HepG2 (cell line): ENCODE data around the gene CYP4F12. TPM values are rescaled to one million over a fixed set of nuclear protein-coding genes. Genes with fewer than 3 reads are reported as not detected.
A peak's percentile ranks its signal among the peaks of the same experiment; 100 is the strongest.

Experiments used
- DNMT3B ChIP-seq: conservative IDR thresholded peaks from 2 replicates; pipeline ENCODE4 v1.6.1; 2016; ENCODE audit warnings: missing biosample characterization, control low read depth
- DPF2 ChIP-seq: sonication (generic); formaldehyde crosslinking; IDR thresholded peaks from 2 replicates; pipeline ENCODE4 v1.4.0; 2020; ENCODE audit warnings: mild to moderate bottlenecking, low read depth, missing genetic modification reagents, borderline replicate concordance
- FOXP1 ChIP-seq, 2 experiments: fragments of 450-650 bp in 1 of 2; IDR thresholded peaks; 2 replicates each; pipeline ENCODE4 v1.6.1; 2017 to 2018; ENCODE audit warnings: antibody characterized with exemption in 1 of 2
- MBNL3 ChIP-seq: fragments of 250-450 bp; sonication (Bioruptor Pico); conservative IDR thresholded peaks from 2 replicates; pipeline ENCODE4 v1.8.0; 2022; ENCODE audit warnings: mild to moderate bottlenecking, inconsistent platforms
- MLLT10 ChIP-seq: sonication (generic); formaldehyde crosslinking; IDR thresholded peaks from 2 replicates; pipeline ENCODE4 v1.4.0; 2020; ENCODE audit warnings: missing genetic modification reagents
- NAIF1 ChIP-seq: sonication (generic); formaldehyde crosslinking; IDR thresholded peaks from 2 replicates; pipeline ENCODE4 v1.5.0; 2020; ENCODE audit warnings: mild to moderate bottlenecking, missing genetic modification reagents, borderline replicate concordance
- NR2C2 ChIP-seq: sonication (generic); formaldehyde crosslinking; IDR thresholded peaks from 2 replicates; pipeline ENCODE4 v1.4.0; 2020; ENCODE audit warnings: missing genetic modification reagents, mild to moderate bottlenecking, moderate library complexity, borderline replicate concordance
- NR2F2 ChIP-seq: IDR thresholded peaks from 2 replicates; pipeline ENCODE4 v1.6.1; 2012; ENCODE audit warnings: low read depth, inconsistent platforms, borderline replicate concordance
- NR2F6 ChIP-seq, 2 experiments: IDR thresholded peaks; 2 replicates each; pipeline ENCODE4 v1.6.1; 2016; ENCODE audit warnings: antibody characterized with exemption in 1 of 2, mild to moderate bottlenecking in 1 of 2
- PAF1 ChIP-seq: IDR thresholded peaks from 2 replicates; pipeline ENCODE4 v1.6.1; 2016; ENCODE audit warnings: missing genetic modification reagents, missing compliant biosample characterization
- SKI ChIP-seq: fragments of 450-650 bp; IDR thresholded peaks from one replicate; pipeline ENCODE4 v1.6.1; 2018; ENCODE audit warnings: mild to moderate bottlenecking; ENCODE audit not compliant: partially characterized antibody
- SOX5 ChIP-seq: IDR thresholded peaks from 2 replicates; pipeline ENCODE4 v1.6.1; 2016; ENCODE audit warnings: borderline replicate concordance
- TARDBP ChIP-seq: sonication (generic); formaldehyde crosslinking; IDR thresholded peaks from 2 replicates; pipeline ENCODE4 v1.8.0; 2022; ENCODE audit warnings: mild to moderate bottlenecking, missing genetic modification reagents
- TFDP1 ChIP-seq: IDR thresholded peaks from 2 replicates; pipeline ENCODE4 v1.6.1; 2016; ENCODE audit warnings: missing compliant biosample characterization, missing genetic modification reagents, borderline replicate concordance
- YY1 ChIP-seq: IDR thresholded peaks from 2 replicates; pipeline ENCODE4 v1.6.1; 2011; ENCODE audit warnings: low read length, low read depth, moderate library complexity, mild to moderate bottlenecking; ENCODE audit not compliant: insufficient read depth, insufficient replicate concordance
- ZFP90 ChIP-seq: sonication (generic); formaldehyde crosslinking; IDR thresholded peaks from 2 replicates; pipeline ENCODE4 v1.8.0; 2022; ENCODE audit warnings: missing genetic modification reagents, mild to moderate bottlenecking, inconsistent platforms, borderline replicate concordance
- ZMYM2 ChIP-seq: sonication (generic); formaldehyde crosslinking; IDR thresholded peaks from 2 replicates; pipeline ENCODE4 v1.8.0; 2022; ENCODE audit warnings: mild to moderate bottlenecking, missing genetic modification reagents
- ZMYM4 ChIP-seq: sonication (generic); formaldehyde crosslinking; IDR thresholded peaks from 2 replicates; pipeline ENCODE4 v1.8.1; 2023; ENCODE audit warnings: mild to moderate bottlenecking, missing genetic modification reagents
- ZNF343 ChIP-seq: sonication (generic); formaldehyde crosslinking; IDR thresholded peaks from 2 replicates; pipeline ENCODE4 v1.4.0; 2020; ENCODE audit warnings: mild to moderate bottlenecking, missing genetic modification reagents
- ZNF383 ChIP-seq: sonication (generic); formaldehyde crosslinking; IDR thresholded peaks from 2 replicates; pipeline ENCODE4 v1.4.0; 2020; ENCODE audit warnings: missing genetic modification reagents, mild to moderate bottlenecking, borderline replicate concordance
- ZNF629 ChIP-seq: sonication (generic); formaldehyde crosslinking; conservative IDR thresholded peaks from 2 replicates; pipeline ENCODE4 v1.5.0; 2020; ENCODE audit warnings: missing genetic modification reagents
- ZNF770 ChIP-seq: sonication (generic); formaldehyde crosslinking; IDR thresholded peaks from 2 replicates; pipeline ENCODE4 v1.5.0; 2020; ENCODE audit warnings: mild to moderate bottlenecking, missing genetic modification reagents
- polyA plus RNA-seq, 8 experiments: library from polyadenylated mRNA; depleted of rRNA in 3 of 8; stranded (reverse) in 7 of 8; unstranded in 1 of 8; fragments of >200 nt; fragmentation: Illumina TruSeq in 4 of 8; extraction: Trizol in 4 of 8; gene quantifications; 2 replicates each; pipeline versions ENCODE4 v1.2.1 to v1.2.3, GENCODE V29; 2011 to 2016; ENCODE audit warnings: low read depth in 4 of 8, missing spikeins in 1 of 8, mixed read lengths in 1 of 8; ENCODE audit not compliant: insufficient read depth in 1 of 8
- total RNA-seq, 5 experiments: library from RNA; depleted of rRNA; stranded (reverse); fragments of >200 nt; fragmentation: Illumina TruSeq; extraction: Trizol; gene quantifications; 2 replicates each; pipeline ENCODE4 v1.2.3, GENCODE V29; 2016; ENCODE audit warnings: low read depth in 1 of 5
- TF ChIP-seq, protein P1 (sequence below), 2 experiments: IDR thresholded peaks; 2 replicates each; pipeline ENCODE4 v1.6.1; 2011 to 2012; ENCODE audit warnings: low read length in 2 of 2, borderline replicate concordance in 1 of 2, low read depth in 1 of 2, mild to moderate bottlenecking in 1 of 2, moderate library complexity in 1 of 2

Gene CYP4F12
- total and polyA plus RNA-seq, 2 of the 13 experiments (the other 11 are each of a cell fraction or from before 2014, with no cell fraction given) = 29.9 to 30.8 TPM

DNA sequence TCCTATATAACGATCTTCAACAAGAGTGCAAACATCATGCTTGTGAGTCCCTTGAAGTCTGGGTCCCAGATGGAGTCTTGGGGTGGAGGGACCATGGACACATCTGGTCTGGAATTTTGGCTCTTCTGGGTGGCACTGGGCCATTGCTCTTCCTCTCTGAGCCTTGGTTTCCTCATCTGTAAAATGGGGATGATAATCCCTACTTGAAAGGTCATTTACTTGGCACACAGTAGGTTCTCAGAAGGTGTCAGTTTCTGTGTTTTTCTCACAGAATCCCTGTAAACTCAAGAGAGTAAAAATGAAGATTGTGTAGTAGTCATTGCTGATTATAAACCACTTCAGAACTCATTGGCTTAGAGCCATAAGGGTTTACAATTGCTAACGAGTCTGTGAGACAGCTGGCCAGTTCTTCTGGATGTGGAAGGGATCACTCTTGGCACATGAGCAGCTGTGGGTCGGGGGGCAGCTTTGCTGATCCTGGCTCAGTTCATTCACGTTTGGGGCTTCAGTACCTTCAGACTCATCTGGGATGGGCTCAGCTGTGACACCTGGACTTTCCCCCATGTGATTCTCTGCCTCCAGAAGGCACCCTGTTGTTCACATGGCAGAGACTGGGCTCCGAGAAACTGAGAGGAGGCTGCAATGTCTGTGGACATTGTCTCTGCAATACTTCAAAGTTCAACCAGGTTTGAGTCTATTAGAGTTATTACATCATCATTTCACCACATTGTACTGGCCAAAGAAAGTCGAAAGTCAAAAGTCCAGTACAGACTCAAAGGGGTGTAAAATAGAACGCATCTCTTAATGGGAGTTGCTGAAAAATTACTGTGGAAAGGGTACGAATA lies 7.8 kb downstream of the CYP4F12 start (continued):
- TF ChIP-seq TFDP1 (CRISPR knock-in tag) = no peak
- peak; percentile 79 for TF ChIP-seq SKI
- no peak for TF ChIP-seq PAF1
- no peak for TF ChIP-seq ZFP90 (CRISPR knock-in tag)
- peak; percentile 66 for TF ChIP-seq ZMYM2
- no peak for TF ChIP-seq YY1
- peak; percentile 54; the same call in 1 of the 2 replicates for TF ChIP-seq NR2F2
- TF ChIP-seq NAIF1 (CRISPR knock-in tag) = no peak
- TF ChIP-seq, protein P1, sequence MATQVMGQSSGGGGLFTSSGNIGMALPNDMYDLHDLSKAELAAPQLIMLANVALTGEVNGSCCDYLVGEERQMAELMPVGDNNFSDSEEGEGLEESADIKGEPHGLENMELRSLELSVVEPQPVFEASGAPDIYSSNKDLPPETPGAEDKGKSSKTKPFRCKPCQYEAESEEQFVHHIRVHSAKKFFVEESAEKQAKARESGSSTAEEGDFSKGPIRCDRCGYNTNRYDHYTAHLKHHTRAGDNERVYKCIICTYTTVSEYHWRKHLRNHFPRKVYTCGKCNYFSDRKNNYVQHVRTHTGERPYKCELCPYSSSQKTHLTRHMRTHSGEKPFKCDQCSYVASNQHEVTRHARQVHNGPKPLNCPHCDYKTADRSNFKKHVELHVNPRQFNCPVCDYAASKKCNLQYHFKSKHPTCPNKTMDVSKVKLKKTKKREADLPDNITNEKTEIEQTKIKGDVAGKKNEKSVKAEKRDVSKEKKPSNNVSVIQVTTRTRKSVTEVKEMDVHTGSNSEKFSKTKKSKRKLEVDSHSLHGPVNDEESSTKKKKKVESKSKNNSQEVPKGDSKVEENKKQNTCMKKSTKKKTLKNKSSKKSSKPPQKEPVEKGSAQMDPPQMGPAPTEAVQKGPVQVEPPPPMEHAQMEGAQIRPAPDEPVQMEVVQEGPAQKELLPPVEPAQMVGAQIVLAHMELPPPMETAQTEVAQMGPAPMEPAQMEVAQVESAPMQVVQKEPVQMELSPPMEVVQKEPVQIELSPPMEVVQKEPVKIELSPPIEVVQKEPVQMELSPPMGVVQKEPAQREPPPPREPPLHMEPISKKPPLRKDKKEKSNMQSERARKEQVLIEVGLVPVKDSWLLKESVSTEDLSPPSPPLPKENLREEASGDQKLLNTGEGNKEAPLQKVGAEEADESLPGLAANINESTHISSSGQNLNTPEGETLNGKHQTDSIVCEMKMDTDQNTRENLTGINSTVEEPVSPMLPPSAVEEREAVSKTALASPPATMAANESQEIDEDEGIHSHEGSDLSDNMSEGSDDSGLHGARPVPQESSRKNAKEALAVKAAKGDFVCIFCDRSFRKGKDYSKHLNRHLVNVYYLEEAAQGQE (IDR thresholded peaks at IDR 0.05; ENCODE audit: borderline replicate concordance in 1 of 2, low read depth in 1 of 2, low read length in 2 of 2) = no peak
- TF ChIP-seq MBNL3 (CRISPR knock-in tag) = no peak
- no peak for TF ChIP-seq FOXP1 (IDR thresholded peaks at IDR 0.05)
- TF ChIP-seq FOXP1 (CRISPR knock-in tag; IDR thresholded peaks at IDR 0.05) = peak; percentile 22; the same call in 1 of the 2 replicates
- TF ChIP-seq DPF2 (CRISPR knock-in tag) = 0 out of 2 replicates have a peak, but pooled peaks have one; percentile 38
- TF ChIP-seq ZNF770 = peak; percentile 61
- TF ChIP-seq ZMYM4 (CRISPR knock-in tag) = peak; percentile 28; the same call in 1 of the 2 replicates
- TF ChIP-seq TARDBP (CRISPR knock-in tag) = 0 out of 2 replicates have a peak, but pooled peaks have one; percentile 19
- peak; percentile 79 for TF ChIP-seq ZNF629 (CRISPR knock-in tag)
- TF ChIP-seq ZNF343 (CRISPR knock-in tag) = no peak
- TF ChIP-seq ZNF383 (CRISPR knock-in tag) = no peak
- TF ChIP-seq SOX5 = peak; percentile 72
- no peak for TF ChIP-seq MLLT10 (CRISPR knock-in tag)
- peak; percentile 74; the same call in 1 of the 2 replicates for TF ChIP-seq NR2C2 (CRISPR knock-in tag)
- 0 out of 2 replicates have a peak, but pooled peaks have one; percentile 26 for TF ChIP-seq DNMT3B (CRISPR knock-in tag)
- peak; percentile 31; the same call in 1 of the 2 replicates for TF ChIP-seq NR2F6 (IDR thresholded peaks at IDR 0.05)
- TF ChIP-seq NR2F6 (CRISPR knock-in tag; IDR thresholded peaks at IDR 0.05) = no peak
